Endothelial cell (in vitro differentiated cells): Measurements from ENCODE around the gene CACNA1D. TPM values are rescaled to one million over a fixed set of nuclear protein-coding genes. Genes with fewer than 3 reads are reported as not detected.

Experiments
- DNase-seq: peaks from one replicate; pipeline ENCODE4 v3.0.0; 2021; ENCODE audit warnings: low spot score
- H3K27ac Mint-ChIP-seq: one replicate; pipeline ENCODE4 v1.8.0; 2021; ENCODE audit warnings: mixed read lengths, inconsistent platforms; ENCODE audit not compliant: unreplicated experiment
- H3K27me3 Mint-ChIP-seq: one replicate; pipeline ENCODE4 v1.8.0; 2021; ENCODE audit warnings: mild to moderate bottlenecking, moderate library complexity, mixed read lengths, inconsistent platforms; ENCODE audit not compliant: unreplicated experiment
- H3K36me3 Mint-ChIP-seq: one replicate; pipeline ENCODE4 v1.8.0; 2021; ENCODE audit warnings: mild to moderate bottlenecking, low read depth, mixed read lengths, inconsistent platforms; ENCODE audit not compliant: unreplicated experiment
- H3K4me1 Mint-ChIP-seq: one replicate; pipeline ENCODE4 v1.8.0; 2021; ENCODE audit warnings: mild to moderate bottlenecking, mixed read lengths, inconsistent platforms; ENCODE audit not compliant: unreplicated experiment
- H3K4me3 Mint-ChIP-seq: one replicate; pipeline ENCODE4 v1.8.0; 2021; ENCODE audit warnings: mild to moderate bottlenecking, mixed read lengths, inconsistent platforms; ENCODE audit not compliant: unreplicated experiment
- H3K9me3 Mint-ChIP-seq: one replicate; pipeline ENCODE4 v1.8.0; 2021; ENCODE audit warnings: mixed read lengths, inconsistent platforms; ENCODE audit not compliant: unreplicated experiment
- CTCF ChIP-seq: fragments of 200-600 bp; sonication (generic); IDR thresholded peaks from one replicate; pipeline ENCODE4 v1.5.0; 2021; ENCODE audit warnings: antibody characterized with exemption; ENCODE audit not compliant: unreplicated experiment
- total RNA-seq: library from RNA; stranded (reverse); fragmentation: NEBNext Ultra II Directional; extraction: Animal tissue kit (Norgen Biotek cat#: 25700); gene quantifications from one replicate; pipeline ENCODE4 v1.2.1, GENCODE V29; 2021; ENCODE audit not compliant: unreplicated experiment

Gene CACNA1D
- total RNA-seq, 1 donor from 2014 or later, result 208 TPM

GRCh38 chr3:53766706-53767105 lies 272.3 kb downstream of the CACNA1D start:
- H3K4me3 Mint-ChIP-seq, result no peak overlapping the region
- H3K9me3 Mint-ChIP-seq, result no peaks in the 10 kb centered on the region
- H3K27me3 Mint-ChIP-seq, result peaks cover 5% of the 10 kb centered on the region
- H3K4me1 Mint-ChIP-seq, result no peaks in the 10 kb centered on the region
- H3K36me3 Mint-ChIP-seq, result peaks cover 50% of the 10 kb centered on the region
- TF ChIP-seq CTCF, result no peak
- DNase-seq, result no peak
- H3K27ac Mint-ChIP-seq, result no peak overlapping the region

GRCh38 chr3:53768478-53769459 lies 274.4 kb downstream of the CACNA1D start:
- no peak overlapping the region for H3K4me3 Mint-ChIP-seq
- DNase-seq, result no peak
- no peaks in the 10 kb centered on the region for H3K4me1 Mint-ChIP-seq
- H3K27me3 Mint-ChIP-seq, result peaks cover 12% of the 10 kb centered on the region
- peaks cover 57% of the 10 kb centered on the region for H3K36me3 Mint-ChIP-seq
- no peak for TF ChIP-seq CTCF
- H3K27ac Mint-ChIP-seq, result no peak overlapping the region
- H3K9me3 Mint-ChIP-seq, result no peaks in the 10 kb centered on the region

GRCh38 chr3:53772562-53772961 lies 278.2 kb downstream of the CACNA1D start:
- Mint-ChIP-seq H3K27me3 (peaks cover 20% of the 10 kb centered on the region), H3K36me3 (peaks cover 63% of the 10 kb centered on the region), H3K4me3 (no peak overlapping the region), H3K27ac (no peak overlapping the region), H3K4me1 (peaks cover 5% of the 10 kb centered on the region), H3K9me3 (no peaks in the 10 kb centered on the region)
- no peak for DNase-seq
- TF ChIP-seq CTCF, result no peak

GRCh38 chr3:53773021-53773436 lies 278.6 kb downstream of the CACNA1D start:
- Mint-ChIP-seq H3K27ac (no peak overlapping the region), H3K27me3 (peaks cover 17% of the 10 kb centered on the region), H3K9me3 (no peaks in the 10 kb centered on the region), H3K36me3 (peaks cover 63% of the 10 kb centered on the region), H3K4me3 (no peak overlapping the region), H3K4me1 (peaks cover 5% of the 10 kb centered on the region)
- TF ChIP-seq CTCF, result no peak
- DNase-seq, result no peak
